Measurements from ENCODE around the gene ABCB1.

DNA sequence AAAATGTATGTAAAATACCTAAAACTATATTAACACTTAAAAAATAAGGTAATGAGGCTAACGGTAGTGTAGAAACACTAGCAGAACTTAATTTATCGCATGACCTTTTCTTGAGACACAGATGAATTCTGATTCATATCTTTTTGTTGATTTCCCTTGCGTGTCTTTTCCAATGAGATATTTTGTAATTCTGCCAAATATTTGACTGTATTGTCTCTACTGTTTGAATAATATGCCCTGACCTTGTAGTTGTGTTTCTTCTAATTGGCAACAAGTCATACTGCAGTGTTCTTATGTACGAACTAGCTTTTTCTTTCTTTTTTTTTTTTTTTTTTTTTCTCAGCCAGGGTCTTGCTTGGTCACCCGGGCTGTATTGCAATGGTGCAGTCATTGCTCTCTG lies 9.2 kb upstream of the ABCB1 start:
- TF ChIP-seq CTCF (IDR thresholded peaks at IDR 0.05), result no peak
- no peak for TF ChIP-seq EP300 (IDR thresholded peaks at IDR 0.05)
- no peak for TF ChIP-seq POLR2AphosphoS5 (IDR thresholded peaks at IDR 0.05)
